ENCODE measurements around the gene MYCN. TPM values are rescaled to one million over a fixed set of nuclear protein-coding genes. Genes with fewer than 3 reads are reported as not detected.
"Not testable (repeated sequence)": the region's sequence is repeated elsewhere in the genome, so short reads cannot be mapped to it uniquely, and the experiment has no call there.

The MYCN gene
- total RNA-seq, 2 donors from 2014 or later, result 0.14 to 3.5 TPM

- Histone ChIP-seq H3K9me3 (no peaks in the 10 kb centered on the region), H3K27ac (no peak overlapping the region), H3K36me3 (no peaks in the 10 kb centered on the region), H3K4me3 (no peak overlapping the region), H3K27me3 (replicated peaks; ENCODE audit: insufficient read depth) (no peaks in the 10 kb centered on the region), H3K4me1 (replicated peaks) (no peaks in the 10 kb centered on the region)
- intact Hi-C loops (cut with DNase I), result no loop called here
- TF ChIP-seq POLR2AphosphoS5 (IDR thresholded peaks at IDR 0.05) (no peak), POLR2A (IDR thresholded peaks at IDR 0.05) (no peak), CTCF (IDR thresholded peaks at IDR 0.05) (no peak)
- WGBS, result 90% methylated on average over 4 of the region's 4 CpGs
- DNase-seq (ENCODE audit: low spot score), result no peak
Observed at GRCh38 chr2:15909157-15909556, 31.2 kb upstream of the MYCN start.

GRCh38 chr2:15909736-15910135 is 30.6 kb upstream of the MYCN start:
- Histone ChIP-seq H3K4me1 (replicated peaks) (no peaks in the 10 kb centered on the region), H3K36me3 (no peaks in the 10 kb centered on the region), H3K27me3 (replicated peaks; ENCODE audit: insufficient read depth) (no peaks in the 10 kb centered on the region), H3K4me3 (no peak overlapping the region), H3K27ac (no peak overlapping the region), H3K9me3 (no peaks in the 10 kb centered on the region)
- intact Hi-C loops (cut with DNase I), result no loop called here
- 90% methylated on average over 4 of the region's 4 CpGs for WGBS
- DNase-seq (ENCODE audit: low spot score), result no peak
- TF ChIP-seq CTCF (IDR thresholded peaks at IDR 0.05), result no peak
- no peak for TF ChIP-seq POLR2A (IDR thresholded peaks at IDR 0.05)

DNA sequence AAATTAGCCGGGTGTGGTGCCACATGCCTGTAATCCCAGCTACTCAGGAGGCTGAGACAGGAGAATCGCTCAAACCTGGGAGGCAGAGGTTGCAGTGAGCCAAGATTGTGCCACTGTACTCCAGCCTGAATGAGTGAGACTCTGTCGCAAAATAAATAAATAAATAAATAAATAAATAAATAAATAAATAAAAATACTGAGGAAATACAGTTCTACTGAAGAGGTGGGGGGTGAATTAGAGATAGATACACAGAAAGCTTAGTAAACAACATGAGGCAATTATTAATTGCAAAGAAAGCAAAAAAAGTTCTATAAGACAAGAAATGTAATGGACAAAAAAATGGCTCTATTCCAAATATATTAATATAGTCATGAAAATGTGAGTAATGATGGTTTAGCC is 29.1 kb upstream of the MYCN start:
- H3K9me3 ChIP-seq; intact Hi-C loops (cut with DNase I); H3K4me1 ChIP-seq (replicated peaks); H3K36me3 ChIP-seq; H3K4me3 ChIP-seq; H3K27ac ChIP-seq; DNase-seq (ENCODE audit: low spot score); H3K27me3 ChIP-seq (replicated peaks; ENCODE audit: insufficient read depth): not testable (repeated sequence)
- WGBS, result 93% methylated on average over 3 of the region's 3 CpGs

DNA sequence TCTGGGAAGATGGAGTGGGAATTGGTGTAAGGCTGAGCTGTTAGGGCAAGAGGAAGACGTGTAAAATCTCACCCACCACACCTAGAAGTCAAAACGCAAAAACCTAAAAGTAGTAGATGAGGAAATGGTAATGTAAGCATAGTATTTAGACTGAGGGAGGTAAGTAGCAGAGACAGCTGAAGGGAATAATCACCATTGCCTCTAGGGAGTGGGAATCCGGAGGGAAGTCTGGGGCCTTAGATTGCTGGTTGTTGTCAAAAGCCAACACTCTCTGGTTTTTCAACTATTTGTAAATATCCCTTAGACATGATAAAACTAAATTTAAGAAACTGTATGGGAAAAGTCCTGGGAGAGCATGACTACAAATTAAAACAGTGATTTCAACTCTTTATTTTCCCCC is 28.7 kb upstream of the MYCN start:
- TF ChIP-seq POLR2AphosphoS5 (IDR thresholded peaks at IDR 0.05) (no peak), POLR2A (IDR thresholded peaks at IDR 0.05) (no peak), CTCF (IDR thresholded peaks at IDR 0.05) (no peak)
- no peak for DNase-seq (ENCODE audit: low spot score)
- intact Hi-C loops (cut with DNase I), result no loop called here
- no peak overlapping the region for H3K27ac ChIP-seq
- H3K27me3 ChIP-seq (replicated peaks; ENCODE audit: insufficient read depth), result no peaks in the 10 kb centered on the region
- H3K4me3 ChIP-seq, result no peak overlapping the region
- H3K4me1 ChIP-seq (replicated peaks), result no peaks in the 10 kb centered on the region
- H3K9me3 ChIP-seq, result no peaks in the 10 kb centered on the region
- WGBS, result 93% methylated on average over 3 of the region's 3 CpGs
- no peaks in the 10 kb centered on the region for H3K36me3 ChIP-seq

- H3K27ac ChIP-seq, result peak overlapping the region in 1 of 2 donors; percentile 17
Observed at GRCh38 chr2:15912203-15912602, 28.1 kb upstream of the MYCN start.

More at GRCh38 chr2:15912203-15912602, 28.1 kb upstream of the MYCN start:
- intact Hi-C loops (cut with DNase I), result no loop called here
- Histone ChIP-seq H3K4me1 (replicated peaks) (no peaks in the 10 kb centered on the region), H3K9me3 (no peaks in the 10 kb centered on the region), H3K4me3 (no peak overlapping the region), H3K36me3 (no peaks in the 10 kb centered on the region), H3K27me3 (replicated peaks; ENCODE audit: insufficient read depth) (no peaks in the 10 kb centered on the region)
- DNase-seq (ENCODE audit: low spot score), result peak; percentile 68
- TF ChIP-seq POLR2AphosphoS5 (IDR thresholded peaks at IDR 0.05) (peak; percentile 54), POLR2A (IDR thresholded peaks at IDR 0.05) (no peak), CTCF (IDR thresholded peaks at IDR 0.05) (no peak)
- 8% methylated on average over 10 of the region's 10 CpGs for WGBS

Measured in prostate gland (tissue), 2 donors.